Breast epithelium (tissue), 4 donors: ENCODE data around the gene POLR1E. TPM values are rescaled to one million over a fixed set of nuclear protein-coding genes. Genes with fewer than 3 reads are reported as not detected.

Experiments
- DNase-seq, 2 donors: peaks; one replicate each; pipeline ENCODE4 v3.0.0-alpha.2; 2019; ENCODE audit warnings: low spot score in 2 of 2
- H3K27ac ChIP-seq, 2 donors: fragments of 200-600 bp; sonication (generic) in 1 of 2; one replicate each; pipeline ENCODE4 v1.5.1; 2016 to 2019; ENCODE audit warnings: mild to moderate bottlenecking in 1 of 2
- H3K27me3 ChIP-seq, 2 donors: fragments of 200-600 bp; sonication (generic) in 1 of 2; one replicate each; pipeline versions ENCODE4 v1.5.1 to v1.6.0; 2017 to 2019; ENCODE audit warnings: control low read depth in 1 of 2, mild to moderate bottlenecking in 1 of 2
- H3K36me3 ChIP-seq: fragments of 200-600 bp; one replicate; pipeline ENCODE4 v1.5.1; 2019
- H3K4me1 ChIP-seq, 2 donors: fragments of 200-600 bp; sonication (generic); one replicate each; pipeline ENCODE4 v1.5.1; 2016 to 2019; ENCODE audit warnings: control low read depth in 1 of 2
- H3K4me3 ChIP-seq, 3 donors: fragments of 200-600 bp; sonication (generic); 1 replicate in 2 of 3; 2 replicates in 1 of 3; pipeline ENCODE4 v1.5.1; 2016 to 2019; ENCODE audit warnings: mild to moderate bottlenecking in 3 of 3, moderate library complexity in 2 of 3
- H3K9me3 ChIP-seq, 2 donors: fragments of 200-600 bp; sonication (generic) in 1 of 2; one replicate each; pipeline ENCODE4 v1.5.1; 2016 to 2019; ENCODE audit warnings: control low read depth in 1 of 2
- CTCF ChIP-seq, 3 donors: fragments of 450-650 bp; IDR thresholded peaks; one replicate each; pipeline ENCODE4 v1.5.1; 2016 to 2017; ENCODE audit warnings: antibody characterized with exemption in 3 of 3, mild to moderate bottlenecking in 3 of 3, moderate library complexity in 3 of 3
- POLR2A ChIP-seq: fragments of 450-650 bp; IDR thresholded peaks from one replicate; pipeline ENCODE4 v1.6.1; 2016; ENCODE audit warnings: antibody characterized with exemption, mild to moderate bottlenecking, moderate library complexity
- POLR2AphosphoS5 ChIP-seq, 3 donors: sonication (generic); formaldehyde crosslinking; IDR thresholded peaks; one replicate each; pipeline ENCODE4 v1.6.1; 2017; ENCODE audit warnings: antibody characterized with exemption in 3 of 3
- intact Hi-C: fragments of 100-400 bp; cut with DNase I; formaldehyde crosslinking; loops from one replicate; pipeline ENCODE4 v1.15.1; 2023; ENCODE audit warnings: low total_unique reads
- total RNA-seq, 3 donors: library from RNA; depleted of rRNA; stranded (reverse); fragments of >200 nt; gene quantifications; one replicate each; pipeline ENCODE4 v1.1.0, GENCODE V29; 2016

Gene POLR1E
- total RNA-seq, 3 donors from 2014 or later: 28.8 to 33.9 (median 30.8) TPM

- Histone ChIP-seq H3K27me3 (no peaks in the 10 kb centered on the region), H3K27ac (no peak overlapping the region), H3K36me3 (no peaks in the 10 kb centered on the region), H3K4me1 (no peaks in the 10 kb centered on the region), H3K9me3 (no peaks in the 10 kb centered on the region), H3K4me3 (no peak overlapping the region)
- TF ChIP-seq POLR2AphosphoS5 (IDR thresholded peaks at IDR 0.05) (no peak), CTCF (IDR thresholded peaks at IDR 0.05) (no peak), POLR2A (no peak)
- intact Hi-C loops: no loop called here
- no peak for DNase-seq
These were observed 30.0 kb downstream of the POLR1E start for GRCh38 chr9:37515620-37516258.

DNA sequence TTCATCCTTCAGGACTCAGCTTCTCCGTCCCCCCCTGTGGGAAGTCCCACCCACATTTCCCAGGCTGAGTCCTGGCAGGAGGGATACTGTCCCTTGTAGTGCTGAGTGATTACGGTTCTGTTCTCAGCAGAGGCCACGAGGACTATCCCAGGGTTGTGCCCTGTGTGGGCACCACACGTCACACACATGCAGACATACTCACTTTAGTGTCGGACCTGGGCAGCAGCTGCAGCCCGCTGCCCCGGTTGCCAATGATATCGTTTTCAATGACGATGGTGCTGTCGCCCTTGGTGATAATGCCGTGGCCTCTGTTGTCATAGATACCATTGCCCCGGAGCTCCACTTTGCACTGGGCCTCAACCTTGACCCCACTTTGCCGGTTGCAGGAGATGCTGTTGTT is 32.2 kb downstream of the POLR1E start:
- Histone ChIP-seq H3K27ac (no peak overlapping the region), H3K27me3 (no peaks in the 10 kb centered on the region), H3K4me1 (no peaks in the 10 kb centered on the region), H3K4me3 (no peak overlapping the region), H3K36me3 (no peaks in the 10 kb centered on the region), H3K9me3 (no peaks in the 10 kb centered on the region)
- TF ChIP-seq CTCF (IDR thresholded peaks at IDR 0.05): no peak
- TF ChIP-seq POLR2AphosphoS5 (IDR thresholded peaks at IDR 0.05): no peak
- no peak for TF ChIP-seq POLR2A
- DNase-seq: no peak
- intact Hi-C loops: no loop called here

GRCh38 chr9:37520641-37521040 is 34.9 kb downstream of the POLR1E start:
- H3K4me3 ChIP-seq: no peak overlapping the region
- intact Hi-C loops: no loop called here
- no peaks in the 10 kb centered on the region for H3K27me3 ChIP-seq
- no peaks in the 10 kb centered on the region for H3K9me3 ChIP-seq
- no peaks in the 10 kb centered on the region for H3K4me1 ChIP-seq
- DNase-seq: no peak
- no peaks in the 10 kb centered on the region for H3K36me3 ChIP-seq
- no peak for TF ChIP-seq POLR2AphosphoS5 (IDR thresholded peaks at IDR 0.05)
- no peak for TF ChIP-seq CTCF (IDR thresholded peaks at IDR 0.05)
- TF ChIP-seq POLR2A: no peak
- H3K27ac ChIP-seq: no peak overlapping the region

DNA sequence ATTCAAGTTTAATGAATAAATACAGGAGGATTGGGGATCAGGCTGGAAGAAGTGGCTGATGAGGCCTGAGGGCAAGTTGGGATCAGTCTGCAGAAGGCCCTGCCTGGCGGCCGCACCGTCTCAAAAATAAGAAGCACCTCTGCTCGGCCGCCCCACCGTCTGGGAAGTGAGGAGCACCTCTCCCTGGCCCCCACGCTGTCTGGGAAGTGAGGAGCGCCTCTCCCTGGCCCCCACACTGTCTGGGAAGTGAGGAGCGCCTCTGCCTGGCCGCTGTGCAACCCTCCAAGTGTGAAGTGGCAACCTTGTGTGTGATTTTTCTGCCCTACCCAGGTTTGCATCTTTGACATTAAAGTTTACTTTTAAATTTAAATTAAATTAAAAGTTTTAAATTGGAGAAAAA is 35.4 kb downstream of the POLR1E start:
- H3K4me1 ChIP-seq: no peaks in the 10 kb centered on the region
- no peak for DNase-seq
- no peaks in the 10 kb centered on the region for H3K9me3 ChIP-seq
- H3K27me3 ChIP-seq: no peaks in the 10 kb centered on the region
- no peak for TF ChIP-seq CTCF (IDR thresholded peaks at IDR 0.05)
- TF ChIP-seq POLR2AphosphoS5 (IDR thresholded peaks at IDR 0.05): no peak
- TF ChIP-seq POLR2A: no peak
- intact Hi-C loops: no loop called here
- H3K36me3 ChIP-seq: no peaks in the 10 kb centered on the region
- no peak overlapping the region for H3K4me3 ChIP-seq
- no peak overlapping the region for H3K27ac ChIP-seq

DNA sequence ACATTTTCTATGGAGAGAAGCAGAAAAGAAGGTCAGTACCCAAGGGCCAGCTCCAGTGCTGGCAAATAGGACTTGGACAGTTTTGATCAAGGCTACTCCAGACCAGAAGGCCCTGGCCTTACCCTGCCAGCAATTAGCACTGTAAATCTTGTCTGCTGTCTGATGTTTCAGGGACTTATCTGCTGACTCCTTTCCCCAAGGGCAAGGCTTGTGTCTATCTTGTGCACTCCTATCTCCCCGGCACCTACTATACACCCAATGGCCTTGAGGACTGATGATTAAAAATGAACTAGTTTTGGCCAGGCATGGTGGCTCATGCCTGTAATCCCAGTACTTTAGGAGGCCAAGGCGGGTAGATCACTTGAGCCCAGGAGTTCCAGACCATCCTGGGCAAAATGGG is 37.2 kb downstream of the POLR1E start:
- no peaks in the 10 kb centered on the region for H3K36me3 ChIP-seq
- no peaks in the 10 kb centered on the region for H3K4me1 ChIP-seq
- no peak for DNase-seq
- no peaks in the 10 kb centered on the region for H3K9me3 ChIP-seq
- no peak overlapping the region for H3K27ac ChIP-seq
- no peaks in the 10 kb centered on the region for H3K27me3 ChIP-seq
- H3K4me3 ChIP-seq: no peak overlapping the region
- intact Hi-C loops: no loop called here
- TF ChIP-seq POLR2A: no peak
- TF ChIP-seq CTCF (IDR thresholded peaks at IDR 0.05): no peak
- TF ChIP-seq POLR2AphosphoS5 (IDR thresholded peaks at IDR 0.05): no peak
